HG02763 (cell line): Measurements from ENCODE around the gene KCNQ1.

Experiments
- ATAC-seq: cut with Tn5 transposase; IDR thresholded peaks from one replicate; pipeline ENCODE4 v1.9.1; 2021; ENCODE audit warnings: mild to moderate bottlenecking, moderate library complexity; ENCODE audit not compliant: unreplicated experiment

Gene KCNQ1

DNA sequence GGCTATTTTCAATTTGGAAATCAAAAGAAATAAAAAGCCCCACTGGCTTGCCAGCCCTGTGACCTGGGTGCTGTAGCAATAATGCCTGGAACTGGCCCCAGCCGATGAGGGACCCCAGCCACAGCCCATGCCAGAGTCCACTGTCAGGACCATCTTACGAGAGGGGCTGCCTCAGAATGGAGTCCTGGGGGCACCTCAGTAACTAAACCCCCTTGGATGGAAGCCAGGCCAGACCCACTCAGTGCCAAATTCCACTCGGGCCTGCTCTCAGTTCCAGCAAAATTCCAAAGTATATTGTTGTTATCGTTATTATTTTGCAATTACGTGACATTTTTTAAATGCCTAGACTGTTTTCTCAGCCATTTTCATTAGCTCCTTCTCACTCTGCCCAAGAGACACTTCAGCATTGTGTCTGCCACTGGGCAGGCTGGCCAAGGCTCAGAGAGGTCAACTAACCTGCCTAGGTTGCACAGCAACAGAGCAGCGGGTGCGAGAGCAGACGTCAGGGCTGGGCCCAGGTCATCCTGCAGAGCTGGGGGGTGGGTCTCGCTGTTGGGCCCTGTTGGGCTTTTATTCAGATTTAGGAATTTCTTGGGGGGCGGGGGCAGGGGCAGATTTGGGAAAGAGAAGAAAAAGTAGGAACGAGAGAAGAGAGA, 421.2 kb downstream of the KCNQ1 start:
- no peak for ATAC-seq

DNA sequence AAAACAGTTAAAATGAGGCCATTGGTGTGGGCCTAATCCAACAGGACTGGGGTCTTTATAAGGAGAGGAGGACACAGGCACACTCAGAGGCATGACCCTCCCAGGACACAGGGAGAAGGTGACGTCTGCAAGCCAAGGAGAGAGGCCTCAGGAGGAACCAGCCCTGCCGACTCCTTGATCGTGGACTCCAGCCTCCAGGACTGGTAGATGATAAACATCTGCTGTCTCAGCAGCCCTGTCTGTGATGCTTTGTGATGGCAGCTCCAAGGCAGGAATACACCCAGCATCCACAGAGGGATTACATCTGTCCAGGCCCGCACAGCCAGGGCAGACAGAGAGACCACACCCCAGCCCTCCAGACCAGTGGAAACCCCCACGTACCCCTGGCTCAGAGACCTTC, 422.3 kb downstream of the KCNQ1 start:
- ATAC-seq: no peak

GRCh38 chr11:2867722-2868505, 423.1 kb downstream of the KCNQ1 start:
- ATAC-seq: no peak

- no peak for ATAC-seq
These were observed 423.8 kb downstream of the KCNQ1 start for GRCh38 chr11:2868506-2869133.

DNA sequence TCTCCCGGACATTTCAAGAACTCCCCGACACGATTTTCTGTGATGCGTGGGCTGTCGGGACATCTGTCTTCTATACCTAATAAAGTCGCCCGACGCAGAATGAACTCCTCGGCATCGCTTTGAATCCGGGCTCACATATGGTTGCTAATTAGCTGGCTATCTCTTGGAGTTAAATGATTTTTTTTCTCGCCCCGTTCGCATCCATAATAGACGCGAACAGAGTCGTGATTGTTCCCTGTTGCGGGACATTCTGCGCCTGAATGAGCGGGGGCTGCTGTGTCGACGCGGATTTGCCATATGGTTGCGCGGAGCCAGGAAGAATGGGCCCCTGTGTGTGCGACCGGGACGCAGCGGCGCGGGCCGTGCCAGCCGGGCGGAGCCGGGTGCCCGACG, 424.3 kb downstream of the KCNQ1 start:
- ATAC-seq: no peak

DNA sequence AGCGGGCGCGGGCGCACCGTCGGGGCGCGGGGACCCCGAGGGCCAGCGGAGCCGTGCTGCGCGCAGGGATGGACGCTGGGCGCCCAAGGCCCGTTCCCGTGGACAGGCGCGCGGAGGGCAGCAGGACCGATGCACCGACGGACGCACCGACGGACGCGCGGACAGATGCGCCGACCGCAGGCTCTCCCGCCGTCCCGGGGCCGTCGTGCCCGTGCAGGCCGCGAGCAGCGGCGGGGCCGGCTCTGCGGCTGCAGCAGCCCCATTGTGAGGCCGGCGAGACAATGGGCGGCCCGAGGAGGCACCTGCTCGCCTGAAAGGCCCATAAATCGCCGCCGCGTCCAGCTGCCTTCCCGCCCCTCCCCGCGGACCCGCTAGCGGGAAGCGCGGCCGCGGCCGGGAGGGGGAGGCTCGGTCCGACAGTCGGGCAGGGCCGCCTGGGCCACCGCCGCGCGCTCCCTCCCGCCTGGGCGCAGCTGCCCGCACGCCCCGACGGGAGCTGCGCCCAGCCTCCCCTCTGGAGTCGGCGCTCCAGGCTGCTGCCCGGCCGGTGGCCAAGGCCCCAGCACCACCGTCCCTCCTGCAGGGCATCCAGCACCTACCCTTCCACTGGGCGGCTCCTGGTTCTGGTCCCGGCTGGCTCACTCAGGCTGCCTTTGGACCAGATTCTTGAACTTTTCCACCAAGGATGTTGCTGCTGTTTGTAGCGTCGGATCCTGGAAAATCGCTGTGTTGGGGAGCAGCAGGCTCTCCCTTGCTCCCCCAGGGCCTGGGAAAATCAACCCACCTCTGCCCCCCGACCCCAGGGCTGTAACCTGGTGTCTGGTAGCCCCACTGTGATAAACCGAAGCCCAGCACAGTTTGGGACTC, 425.0 kb downstream of the KCNQ1 start:
- ATAC-seq: no peak

GRCh38 chr11:2870460-2870859, 425.7 kb downstream of the KCNQ1 start:
- no peak for ATAC-seq

DNA sequence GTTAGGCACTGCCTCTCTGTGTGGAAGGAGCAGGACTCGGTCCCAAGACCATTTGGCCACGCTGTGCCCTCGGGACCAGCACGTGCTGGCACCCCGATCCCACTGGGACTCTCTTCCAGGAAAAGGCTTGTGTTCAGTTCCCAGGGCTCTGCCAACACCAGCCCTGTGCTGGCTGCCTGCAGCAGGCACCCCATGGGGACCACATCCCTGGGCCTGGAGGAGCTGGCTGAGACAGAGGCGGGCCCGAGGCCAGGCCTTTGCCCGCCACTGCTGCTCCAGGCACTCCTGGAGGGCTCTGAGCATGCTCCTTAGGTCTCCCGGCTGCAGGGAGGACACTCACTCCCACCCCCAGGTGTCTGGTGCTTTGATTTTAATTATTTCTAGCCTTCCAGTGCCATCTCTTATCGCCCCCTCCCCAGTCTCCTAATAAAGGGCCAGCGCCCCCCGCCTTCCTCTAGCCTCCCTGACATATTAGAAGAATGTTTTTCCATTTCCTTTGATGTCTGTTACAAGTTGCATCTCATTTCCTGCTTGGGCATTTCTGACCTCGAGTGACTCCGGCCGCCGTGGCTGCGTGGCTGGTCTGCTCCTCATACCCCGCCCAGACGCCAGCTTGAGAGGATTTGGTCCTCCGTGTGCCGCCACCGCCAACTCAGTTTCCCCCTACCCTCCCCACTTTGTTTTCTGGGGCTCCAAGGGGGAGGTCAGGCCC, 426.3 kb downstream of the KCNQ1 start:
- ATAC-seq: no peak

- no peak for ATAC-seq
These were observed 430.2 kb downstream of the KCNQ1 start for GRCh38 chr11:2874963-2875362.

DNA sequence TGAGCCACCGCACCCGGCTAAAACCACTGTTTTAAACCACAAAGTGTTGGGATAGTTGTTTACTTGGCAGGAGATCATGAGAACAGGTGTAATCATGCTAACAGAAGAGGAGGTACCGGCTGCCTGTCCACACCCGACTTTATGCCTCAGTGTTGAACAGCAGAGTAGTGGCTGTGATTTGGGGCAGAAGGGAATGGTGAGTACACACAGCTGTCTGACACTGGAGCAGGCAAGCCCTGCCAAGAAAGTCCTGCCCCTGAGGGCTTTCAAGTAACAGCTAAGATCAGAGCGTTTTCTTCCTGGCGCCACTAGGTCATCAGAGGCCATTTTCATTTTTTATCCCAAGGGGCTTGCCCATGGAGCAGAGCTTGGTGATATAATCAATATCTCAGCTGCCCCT, 432.7 kb downstream of the KCNQ1 start:
- ATAC-seq: no peak

DNA sequence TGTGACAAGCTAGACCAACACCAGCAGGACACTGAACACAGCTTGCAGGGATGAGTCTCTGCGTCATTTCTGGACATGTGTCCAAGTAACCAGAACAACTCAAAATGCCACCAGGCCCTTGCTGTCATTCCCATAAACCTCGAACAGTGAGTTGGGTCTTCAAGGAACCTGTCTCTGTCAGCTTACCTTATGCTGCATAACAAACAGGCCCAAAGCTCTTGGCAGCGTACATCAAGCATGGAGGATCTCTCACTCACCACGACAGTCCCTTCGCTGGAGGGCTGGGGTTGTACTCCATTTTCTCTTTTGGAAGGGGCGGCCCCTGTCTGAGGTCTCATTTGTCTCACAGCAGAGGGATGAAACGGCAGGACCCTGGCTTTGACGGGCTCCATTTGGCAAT, 434.0 kb downstream of the KCNQ1 start:
- no peak for ATAC-seq

GRCh38 chr11:2880646-2881045, 435.8 kb downstream of the KCNQ1 start:
- ATAC-seq: no peak

- ATAC-seq: no peak
These were observed 436.5 kb downstream of the KCNQ1 start for GRCh38 chr11:2881076-2881980.

DNA sequence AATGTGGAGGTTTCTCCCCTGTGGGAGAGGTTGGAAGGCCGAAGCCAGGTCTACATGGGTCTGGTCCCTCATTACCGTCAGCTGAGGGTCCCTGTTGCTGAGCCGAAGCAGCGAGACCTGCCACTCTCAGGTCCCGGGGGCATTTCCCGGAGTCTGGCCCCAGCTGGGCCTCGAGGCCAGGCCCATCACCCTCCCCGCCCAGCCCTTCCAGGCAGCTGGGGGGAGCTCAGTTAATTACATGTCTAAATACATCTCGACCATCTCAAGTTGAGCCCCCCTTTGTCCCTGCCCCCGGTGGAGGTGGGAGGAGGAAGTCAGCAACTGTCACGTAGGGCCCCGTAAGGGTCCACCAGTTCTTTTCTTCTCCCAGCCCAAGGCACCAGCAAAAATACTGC, 437.2 kb downstream of the KCNQ1 start:
- no peak for ATAC-seq

DNA sequence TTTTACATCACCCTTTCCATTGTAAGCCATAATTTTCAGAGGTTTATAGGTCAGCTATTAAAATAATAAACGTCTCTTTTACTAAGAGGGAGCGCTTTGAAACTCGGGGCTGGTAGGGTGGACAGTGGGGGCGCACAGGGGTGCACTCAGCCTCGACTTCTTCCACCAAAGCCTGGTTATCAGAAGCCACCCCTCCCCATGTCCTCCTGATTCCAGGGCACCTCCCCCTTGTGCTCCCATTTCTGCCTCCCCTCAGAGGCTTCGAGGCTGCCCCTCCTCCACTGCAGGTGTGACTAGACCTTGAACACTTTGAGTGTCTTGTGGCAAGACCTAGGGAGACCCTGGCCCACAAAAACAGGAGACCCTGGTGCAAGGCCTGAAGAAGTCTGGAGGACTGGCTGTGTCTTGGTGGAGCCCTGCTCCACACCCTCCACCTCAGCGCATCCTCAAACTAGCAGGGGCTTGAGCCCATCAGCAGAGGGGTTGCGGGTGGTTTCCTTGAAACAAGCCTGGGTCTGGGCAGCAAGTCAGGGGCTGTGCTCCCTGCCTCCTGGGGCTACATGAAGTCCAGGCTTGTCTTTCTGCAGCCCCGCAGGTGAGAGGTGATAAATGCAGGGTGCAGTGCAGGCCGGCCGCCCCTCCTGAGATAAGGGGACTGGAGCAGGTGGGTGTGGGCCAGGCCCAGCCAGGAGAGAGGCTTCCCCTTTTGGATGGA, 437.7 kb downstream of the KCNQ1 start:
- ATAC-seq: no peak

DNA sequence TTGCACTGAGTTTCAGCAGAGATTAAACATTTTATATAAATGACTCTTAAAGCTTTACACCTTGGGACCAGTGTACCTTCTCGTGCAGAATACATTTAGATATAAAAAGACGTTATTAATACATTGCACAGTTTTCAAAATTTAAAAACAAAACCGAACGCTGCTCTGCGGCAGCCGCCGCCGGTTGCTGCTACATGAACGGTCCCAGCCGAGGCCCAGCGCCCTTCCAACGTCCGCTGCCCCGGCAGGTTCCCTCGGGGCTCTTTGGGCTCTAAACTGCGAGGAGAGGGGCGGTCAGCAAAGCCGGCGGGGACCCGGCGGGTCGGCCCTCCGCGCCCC, 438.8 kb downstream of the KCNQ1 start:
- no peak for ATAC-seq

DNA sequence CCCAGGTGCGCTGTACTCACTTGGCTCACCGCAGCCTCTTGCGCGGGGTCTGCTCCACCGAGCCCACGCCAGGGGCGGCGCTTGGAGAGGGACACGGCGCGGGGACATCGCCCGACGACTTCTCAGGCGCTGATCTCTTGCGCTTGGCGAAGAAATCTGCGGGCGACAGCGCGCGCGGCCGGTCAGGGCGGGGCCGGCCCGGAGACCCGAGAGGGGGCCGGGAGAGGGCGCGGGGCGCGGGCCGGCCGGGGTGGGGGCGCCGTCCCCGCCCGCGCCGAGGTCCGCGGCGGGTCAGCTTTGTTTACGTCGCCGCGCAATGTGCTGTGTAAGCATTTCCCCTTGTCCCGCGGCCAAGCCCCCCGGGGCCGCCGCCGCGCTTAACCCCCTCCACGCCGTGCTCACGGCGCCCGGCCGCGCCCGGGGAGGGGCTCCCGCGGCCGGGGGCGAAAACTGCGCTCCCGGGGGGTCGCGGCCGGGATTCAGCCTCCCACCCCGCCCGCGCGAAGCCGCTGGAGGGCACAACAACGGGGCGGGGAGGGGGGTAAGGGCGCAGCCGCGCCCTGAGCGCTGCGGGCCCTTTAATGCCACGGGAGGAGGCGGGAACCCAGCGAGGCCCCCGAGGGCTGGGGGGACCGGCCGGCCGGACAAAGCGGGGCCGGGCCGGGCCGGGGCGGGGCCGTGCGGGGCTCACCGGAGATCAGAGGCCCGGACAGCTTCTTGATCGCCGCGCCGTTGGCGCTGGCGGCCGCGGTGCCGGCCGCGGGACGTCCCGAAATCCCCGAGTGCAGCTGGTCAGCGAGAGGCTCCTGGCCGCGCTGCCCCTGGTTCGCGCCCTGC, 439.4 kb downstream of the KCNQ1 start:
- ATAC-seq: no peak

DNA sequence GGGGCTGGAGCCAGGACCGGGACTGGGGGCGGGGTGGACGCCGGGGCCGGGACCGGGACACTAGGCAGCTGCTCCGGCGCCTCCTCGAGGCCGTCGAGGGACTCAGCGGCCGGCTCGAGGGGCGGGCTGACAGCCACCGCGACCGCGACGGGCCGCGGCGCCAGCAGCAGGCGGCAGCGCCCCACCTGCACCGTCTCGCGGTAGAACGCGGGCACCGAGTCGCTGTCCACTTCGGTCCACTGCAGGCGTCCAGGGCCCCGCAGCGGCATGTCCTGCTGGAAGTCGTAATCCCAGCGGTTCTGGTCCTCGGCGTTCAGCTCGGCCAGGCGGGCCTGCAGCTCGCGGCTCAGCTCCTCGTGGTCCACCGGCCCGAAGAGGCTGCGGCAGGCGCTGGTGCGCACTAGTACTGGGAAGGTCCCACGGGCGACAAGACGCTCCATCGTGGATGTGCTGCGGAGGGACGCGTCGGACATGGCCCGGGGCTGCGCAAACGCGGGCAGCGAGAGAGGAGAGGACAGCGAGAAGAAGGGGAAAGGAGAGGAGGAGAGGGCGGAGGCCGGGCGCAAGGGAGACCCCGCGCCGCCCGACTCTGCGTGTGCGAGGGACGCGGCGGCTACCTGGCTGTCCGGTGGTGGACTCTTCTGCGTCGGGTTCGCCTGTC, 440.3 kb downstream of the KCNQ1 start:
- ATAC-seq: no peak
